Stimulated activated CD8-positive, alpha-beta memory T cell treated with anti-CD3 and anti-CD28 coated beads, Interleukin-4, amount 100 ng/mL, for 48 hours (primary cell): ENCODE results near the gene LCE3E.
A peak's percentile ranks its signal among the peaks of the same experiment; 100 is the strongest.
"Not testable (repeated sequence)": the region's sequence is repeated elsewhere in the genome, so short reads cannot be mapped to it uniquely, and the experiment has no call there.

ENCODE experiments used
- DNase-seq: peaks from one replicate; pipeline ENCODE4 v3.0.0-alpha.2; 2020

LCE3E gene

GRCh38 chr1:152566681-152567080 is at the start of gene LCE3E:
TSS of gene LCE3E (minus strand) at chr1:152566780. CDS start at chr1:152566208, 572 bp downstream.
- no peak for DNase-seq

- no peak for DNase-seq
Measured at GRCh38 chr1:152613511-152613910, 46.9 kb upstream of the LCE3E start, which contains the start of gene LCE3B. TSS of gene LCE3B (plus strand) at chr1:152613811. CDS start at chr1:152613811, 0 bp downstream.

GRCh38 chr1:152599934-152600333 is 33.4 kb upstream of the LCE3E start, which contains the start of gene LCE3C:
TSS of gene LCE3C (plus strand) at chr1:152600234. CDS start at chr1:152600732, 498 bp downstream.
- no peak for DNase-seq

DNA sequence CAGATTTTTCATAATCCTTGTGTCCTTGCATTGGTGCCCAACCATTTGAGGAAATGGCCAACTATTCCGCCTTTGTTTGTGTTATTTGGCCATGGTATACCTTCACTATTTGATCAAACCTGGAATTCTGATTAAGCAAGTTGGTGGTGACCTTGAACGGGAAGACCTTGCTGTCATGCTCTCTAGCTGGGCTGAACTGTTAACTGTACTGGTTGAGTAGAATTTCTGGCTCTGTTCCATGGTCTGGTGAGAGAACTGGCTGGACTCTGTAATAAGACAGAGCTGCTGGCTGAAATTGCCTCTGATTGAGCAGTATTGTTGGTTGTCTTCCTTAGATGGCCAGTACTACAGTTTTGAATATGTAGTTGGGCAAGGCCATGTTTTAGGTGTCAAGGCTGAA is 30.4 kb upstream of the LCE3E start:
- no peak for DNase-seq

GRCh38 chr1:152585586-152585985 is 19.0 kb upstream of the LCE3E start:
- DNase-seq = no peak

- no peak for DNase-seq
Measured at GRCh38 chr1:152582647-152583046, 16.1 kb upstream of the LCE3E start.

DNA sequence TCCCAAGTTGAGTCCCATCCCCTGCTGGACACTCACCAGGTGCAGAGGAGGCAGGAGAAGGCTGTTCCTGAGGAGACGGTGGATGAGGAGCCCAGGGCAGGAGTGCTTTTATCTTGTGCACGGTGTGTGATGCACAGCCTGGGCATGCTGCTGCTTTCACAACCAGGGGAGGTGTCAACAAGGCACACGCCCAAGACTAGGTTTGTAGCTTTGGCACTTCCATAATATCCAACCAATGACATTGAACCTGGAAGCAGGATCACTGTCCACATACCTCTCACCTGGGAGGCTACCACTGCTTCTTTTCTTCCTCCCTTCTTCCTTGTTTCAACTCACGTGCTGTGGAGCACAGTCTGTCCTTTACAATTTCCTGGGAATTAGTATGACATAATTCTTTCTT is 13.9 kb upstream of the LCE3E start, which contains the start of gene LCE3D:
LCE3D (minus strand) TSS at position 84 of the 400 bp plus-strand sequence. CDS start 580 bp downstream, outside the sequence.
- no peak for DNase-seq

DNA sequence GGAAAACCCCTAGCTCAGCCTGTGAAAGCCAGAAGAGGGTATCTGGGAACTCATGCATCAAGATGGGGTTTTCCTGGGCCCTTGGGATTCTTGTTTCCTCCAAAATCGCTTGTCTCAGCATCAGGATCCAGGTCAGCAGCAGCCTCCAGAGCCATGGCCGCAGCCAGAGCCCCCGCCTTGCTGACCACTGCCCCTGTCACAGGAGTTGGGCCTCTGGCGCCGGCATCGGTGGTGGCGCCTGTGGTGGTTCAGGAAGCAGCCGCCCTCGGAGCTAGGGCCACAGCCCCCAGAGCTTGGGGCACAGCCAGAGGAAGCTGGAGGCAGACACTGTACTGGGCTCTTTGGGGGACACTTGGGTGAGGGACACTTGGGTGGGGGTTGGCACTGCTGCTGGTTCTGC is 12.9 kb upstream of the LCE3E start:
- not testable (repeated sequence) for DNase-seq

DNA sequence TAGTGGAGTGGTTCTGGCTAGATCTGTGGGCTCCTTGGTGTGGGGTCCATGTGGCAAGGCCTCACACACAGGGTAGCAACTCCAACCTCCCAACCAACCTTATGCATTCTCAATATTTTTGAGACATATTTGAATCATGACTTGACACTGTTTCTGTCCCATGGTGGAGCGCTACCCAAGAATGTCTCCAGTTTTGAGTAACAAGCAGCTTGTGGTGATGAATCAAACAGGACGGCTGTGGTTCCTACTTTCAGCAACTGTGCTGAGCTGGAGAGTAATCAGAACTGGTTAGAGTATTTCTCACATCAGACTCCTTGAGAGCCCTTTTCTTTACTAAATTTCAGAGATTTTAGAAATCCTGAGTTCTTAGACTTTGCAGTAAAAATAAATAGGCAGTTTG is 10.6 kb upstream of the LCE3E start:
- peak; percentile 26 for DNase-seq

GRCh38 chr1:152565535-152566215 is 905 bp downstream of the LCE3E start:
- DNase-seq = no peak

- DNase-seq = no peak
Measured at GRCh38 chr1:152565115-152565514, 1.5 kb downstream of the LCE3E start.

- not testable (repeated sequence) for DNase-seq
Measured at GRCh38 chr1:152548358-152548757, 18.2 kb downstream of the LCE3E start.

DNA sequence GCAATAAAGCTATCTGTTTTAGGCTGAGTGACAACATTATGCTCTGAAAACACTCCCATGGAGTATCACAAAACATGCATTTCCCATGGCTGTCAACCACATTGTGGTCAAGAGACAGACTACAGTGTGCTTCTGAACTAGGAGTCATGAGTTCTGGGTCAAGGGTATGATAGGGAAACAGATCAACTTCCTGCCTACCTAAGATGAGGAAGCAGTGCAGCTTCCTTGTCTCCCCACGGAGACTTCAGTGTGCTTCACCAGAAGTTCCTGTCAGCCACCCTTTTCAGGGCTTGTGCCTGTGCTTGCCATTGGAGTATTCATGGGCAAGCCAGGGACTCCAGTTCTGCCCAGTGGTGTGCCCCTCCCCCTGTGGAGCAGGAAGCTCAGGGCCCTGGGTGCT is 19.9 kb downstream of the LCE3E start:
- no peak for DNase-seq

DNA sequence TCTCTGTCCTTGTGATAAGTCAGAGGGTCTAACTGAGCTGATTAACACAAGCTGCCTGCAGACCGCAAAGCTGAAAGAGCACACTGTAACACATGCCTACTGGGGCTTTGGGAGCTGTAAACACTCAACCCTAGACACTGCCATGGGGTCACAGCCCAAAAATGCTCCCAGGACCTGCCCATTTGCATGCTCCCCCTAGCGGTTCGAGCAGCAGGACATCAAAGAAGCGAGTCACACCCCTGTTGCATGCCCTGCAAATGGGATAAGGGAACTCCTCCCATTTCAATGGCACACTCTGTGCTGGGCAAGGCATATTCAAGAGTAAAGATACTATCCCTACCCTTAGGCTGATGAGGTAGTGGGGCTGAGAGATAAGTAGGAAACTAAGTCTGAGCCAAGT is 22.8 kb downstream of the LCE3E start:
- peak; percentile 29 for DNase-seq

- DNase-seq = no peak
Measured at GRCh38 chr1:152539901-152540300, 26.7 kb downstream of the LCE3E start.

- no peak for DNase-seq
Measured at GRCh38 chr1:152537496-152537895, 29.1 kb downstream of the LCE3E start.

DNA sequence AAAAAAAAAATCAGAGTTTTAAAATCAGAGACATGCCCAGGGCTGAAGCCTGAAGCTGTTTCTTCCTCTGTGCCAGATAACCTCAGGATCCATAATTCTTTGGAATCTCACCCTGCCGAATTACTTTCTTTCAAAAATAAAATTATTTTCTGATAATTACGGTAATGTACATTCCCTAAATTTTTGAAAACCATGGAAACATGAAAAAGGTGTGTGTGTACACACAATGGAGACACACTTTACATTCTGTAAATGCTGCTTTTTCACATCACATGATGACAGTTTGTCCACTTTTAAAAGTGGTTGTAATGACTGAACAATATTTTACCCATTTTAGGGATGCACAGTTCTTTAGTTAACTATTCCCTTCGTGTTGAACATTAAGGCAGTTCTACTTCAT is 30.8 kb downstream of the LCE3E start:
- DNase-seq = no peak

GRCh38 chr1:152533327-152533938 is 33.1 kb downstream of the LCE3E start:
- peak; percentile 72 for DNase-seq

GRCh38 chr1:152525080-152525641 is 41.4 kb downstream of the LCE3E start:
- DNase-seq = no peak

DNA sequence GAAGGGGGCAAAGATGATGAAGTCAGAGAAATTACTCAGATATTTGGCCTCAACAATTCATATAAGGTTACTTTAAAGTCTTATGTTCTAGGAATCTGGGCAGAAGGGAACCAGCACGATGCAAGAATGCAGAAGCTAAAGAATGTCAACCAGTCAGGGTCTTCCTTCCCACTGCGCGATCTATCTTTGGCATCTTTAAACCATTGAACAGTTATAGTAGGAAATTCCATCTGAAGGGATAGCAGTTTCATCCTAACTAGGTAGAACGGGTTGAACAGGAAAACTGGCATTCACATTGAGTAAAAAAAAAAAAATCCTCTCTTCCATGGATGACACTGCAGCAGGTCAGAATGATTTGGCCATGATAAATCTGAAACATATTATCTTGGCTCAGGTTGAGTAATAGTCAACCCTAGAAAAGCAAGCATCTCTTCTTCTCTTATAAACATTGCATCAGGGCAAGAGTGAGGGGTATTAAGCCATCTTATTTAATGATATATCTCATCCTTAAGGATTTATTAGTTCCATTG is 46.0 kb downstream of the LCE3E start:
- no peak for DNase-seq

DNA sequence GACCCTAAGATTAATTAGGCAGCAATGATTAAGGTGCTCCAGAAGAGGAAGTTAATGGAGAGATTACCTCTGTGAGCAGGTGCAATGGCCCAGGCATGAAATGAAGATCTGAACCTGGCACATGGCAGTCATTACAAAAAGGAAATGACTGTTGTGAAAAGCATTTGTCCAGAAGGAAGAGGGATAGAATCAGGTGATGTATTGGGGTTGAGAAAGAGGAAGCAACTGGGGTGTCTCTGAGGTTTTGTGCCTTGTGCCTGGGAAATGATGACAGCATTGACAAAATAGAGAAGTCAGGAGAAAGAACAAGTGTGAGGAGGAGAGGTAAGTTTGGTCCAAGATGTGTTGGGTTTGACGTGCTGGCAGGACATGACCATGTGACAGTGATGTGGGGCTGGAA is 46.7 kb downstream of the LCE3E start:
- DNase-seq = no peak

GRCh38 chr1:152517237-152517811 is 49.3 kb downstream of the LCE3E start:
- no peak for DNase-seq

GRCh38 chr1:152516082-152516481 is 50.5 kb downstream of the LCE3E start:
- no peak for DNase-seq
